22Rv1 (cell line): ENCODE measurements around the gene PFDN2.
"Not testable (repeated sequence)": the region's sequence is repeated elsewhere in the genome, so short reads cannot be mapped to it uniquely, and the experiment has no call there.

Experiments
- CTCF ChIP-seq: fragments of 450-650 bp; IDR thresholded peaks from 2 replicates; pipeline ENCODE4 v1.5.1; 2017; ENCODE audit warnings: mild to moderate bottlenecking
- ZFX ChIP-seq: fragments of 450-650 bp; IDR thresholded peaks from 2 replicates; pipeline ENCODE4 v1.6.1; 2017; ENCODE audit warnings: antibody characterized with exemption, borderline replicate concordance

- not testable (repeated sequence) for TF ChIP-seq CTCF, ZFX
These were observed 53.9 kb downstream of the PFDN2 start for GRCh38 chr1:161063936-161064335.
